SU-DHL-6 (cell line): Measurements from ENCODE around the gene SMTNL1.

ENCODE experiments used
- H2AFZ ChIP-seq: fragments of 200-600 bp; sonication (generic); 2 replicates; pipeline ENCODE4 v1.6.1; 2014; ENCODE audit warnings: low read depth, mild to moderate bottlenecking, moderate library complexity, mixed read lengths, antibody characterized with exemption, low read length; ENCODE audit not compliant: severe bottlenecking
- H3F3A ChIP-seq: fragments of 200-600 bp; shearing (Covaris generic); 2 replicates; pipeline ENCODE4 v1.6.0; 2016; ENCODE audit warnings: antibody characterized with exemption, mild to moderate bottlenecking; ENCODE audit not compliant: insufficient read depth
- H3K27ac ChIP-seq: fragments of 200-600 bp; sonication (generic); 2 replicates; pipeline ENCODE4 v1.5.1; 2016; ENCODE audit warnings: low read depth, mild to moderate bottlenecking, low read length, moderate library complexity, mixed read lengths
- H3K27me3 ChIP-seq: fragments of 200-600 bp; sonication (generic), shearing (Covaris generic); 2 replicates; pipeline ENCODE4 v1.6.0; 2014; ENCODE audit warnings: mild to moderate bottlenecking, low read length
- H3K36me3 ChIP-seq: fragments of 200-600 bp; sonication (generic); 2 replicates; pipeline ENCODE4 v1.6.1; 2014; ENCODE audit warnings: mild to moderate bottlenecking, low read length, mixed read lengths
- H3K4me2 ChIP-seq: fragments of 300-600, 200-600 bp; shearing (Covaris generic), sonication (generic); 2 replicates; pipeline ENCODE4 v1.6.0; 2014; ENCODE audit warnings: low read length, low read depth, mild to moderate bottlenecking; ENCODE audit not compliant: poor library complexity, severe bottlenecking
- H3K4me3 ChIP-seq: fragments of 200-600 bp; sonication (generic); 2 replicates; pipeline ENCODE4 v1.5.1; 2014; ENCODE audit warnings: antibody characterized with exemption, low read length, mild to moderate bottlenecking, mixed read lengths; ENCODE audit not compliant: insufficient read depth, poor library complexity, severe bottlenecking
- H3K79me2 ChIP-seq: fragments of 200-600 bp; sonication (generic); 2 replicates; pipeline ENCODE4 v1.6.1; 2014; ENCODE audit warnings: mild to moderate bottlenecking, low read length, moderate library complexity; ENCODE audit not compliant: insufficient read depth
- H3K9ac ChIP-seq: fragments of 200-600 bp; sonication (generic); 2 replicates; pipeline ENCODE4 v1.7.0; 2014; ENCODE audit warnings: mild to moderate bottlenecking, low read length
- H3K9me2 ChIP-seq: fragments of 200-600 bp; sonication (generic); replicated peaks from 2 replicates; pipeline ENCODE4 v1.6.1; 2014; ENCODE audit warnings: low read length; ENCODE audit not compliant: insufficient read depth
- H3K9me3 ChIP-seq: fragments of 200-600 bp; sonication (generic); 2 replicates; pipeline ENCODE4 v1.6.1; 2014; ENCODE audit warnings: low read length, mixed read lengths; ENCODE audit not compliant: insufficient read depth
- H4K20me1 ChIP-seq: fragments of 200-600 bp; sonication (generic); 2 replicates; pipeline ENCODE4 v1.6.1; 2014; ENCODE audit warnings: low read depth, mild to moderate bottlenecking, antibody characterized with exemption, low read length, moderate library complexity, mixed read lengths
- EZH2phosphoT487 ChIP-seq: fragments of 200-600 bp; sonication (generic), shearing (Covaris generic); conservative IDR thresholded peaks from 2 replicates; pipeline ENCODE4 v1.6.1; 2018; ENCODE audit warnings: mild to moderate bottlenecking, antibody characterized with exemption, low read length, moderate library complexity, mixed read lengths
- TF ChIP-seq, protein P1 (sequence below): fragments of 200-600 bp; sonication (generic); IDR thresholded peaks from one replicate; pipeline ENCODE4 v1.5.1; 2017; ENCODE audit warnings: antibody characterized with exemption, mild to moderate bottlenecking, low read length, moderate library complexity; ENCODE audit not compliant: insufficient read depth, poor library complexity, severe bottlenecking

Gene SMTNL1

GRCh38 chr11:57539342-57539741, 1.9 kb downstream of the SMTNL1 start:
- H3K27ac ChIP-seq, result no peak overlapping the region
- H3K4me2 ChIP-seq, result no peak overlapping the region
- H3K9me2 ChIP-seq, result no peaks in the 10 kb centered on the region
- H3K4me3 ChIP-seq, result no peak overlapping the region
- H3K9ac ChIP-seq, result no peak overlapping the region
- no peaks in the 10 kb centered on the region for H3K9me3 ChIP-seq
- no peaks in the 10 kb centered on the region for H3K79me2 ChIP-seq
- no peak for TF ChIP-seq EZH2phosphoT487
- TF ChIP-seq, protein P1, sequence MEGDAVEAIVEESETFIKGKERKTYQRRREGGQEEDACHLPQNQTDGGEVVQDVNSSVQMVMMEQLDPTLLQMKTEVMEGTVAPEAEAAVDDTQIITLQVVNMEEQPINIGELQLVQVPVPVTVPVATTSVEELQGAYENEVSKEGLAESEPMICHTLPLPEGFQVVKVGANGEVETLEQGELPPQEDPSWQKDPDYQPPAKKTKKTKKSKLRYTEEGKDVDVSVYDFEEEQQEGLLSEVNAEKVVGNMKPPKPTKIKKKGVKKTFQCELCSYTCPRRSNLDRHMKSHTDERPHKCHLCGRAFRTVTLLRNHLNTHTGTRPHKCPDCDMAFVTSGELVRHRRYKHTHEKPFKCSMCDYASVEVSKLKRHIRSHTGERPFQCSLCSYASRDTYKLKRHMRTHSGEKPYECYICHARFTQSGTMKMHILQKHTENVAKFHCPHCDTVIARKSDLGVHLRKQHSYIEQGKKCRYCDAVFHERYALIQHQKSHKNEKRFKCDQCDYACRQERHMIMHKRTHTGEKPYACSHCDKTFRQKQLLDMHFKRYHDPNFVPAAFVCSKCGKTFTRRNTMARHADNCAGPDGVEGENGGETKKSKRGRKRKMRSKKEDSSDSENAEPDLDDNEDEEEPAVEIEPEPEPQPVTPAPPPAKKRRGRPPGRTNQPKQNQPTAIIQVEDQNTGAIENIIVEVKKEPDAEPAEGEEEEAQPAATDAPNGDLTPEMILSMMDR, result no peak
- no peaks in the 10 kb centered on the region for H4K20me1 ChIP-seq
- no peak overlapping the region for H2AFZ ChIP-seq
- H3K27me3 ChIP-seq, result no peaks in the 10 kb centered on the region
- H3K36me3 ChIP-seq, result no peaks in the 10 kb centered on the region
- H3F3A ChIP-seq, result no peaks in the 10 kb centered on the region

DNA sequence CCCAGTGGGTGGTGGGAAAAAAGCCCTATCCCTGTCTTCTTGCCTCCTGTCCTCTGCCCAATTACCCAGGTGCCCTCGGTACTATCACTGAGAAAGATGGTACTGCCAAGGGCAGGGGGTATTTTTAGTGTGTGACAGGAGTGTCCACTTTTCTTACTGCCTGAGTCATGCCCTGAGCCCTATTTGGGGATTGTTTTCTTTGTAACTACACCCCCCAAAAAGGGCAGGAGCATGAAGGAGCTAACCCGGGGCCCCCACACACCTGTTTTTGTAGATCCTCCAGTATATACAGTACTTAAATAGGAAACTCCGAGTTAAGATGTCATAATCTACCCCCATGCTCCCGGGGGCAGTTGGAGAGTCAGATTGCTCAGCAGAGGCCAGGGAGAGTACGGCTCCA, 3.8 kb downstream of the SMTNL1 start:
- no peaks in the 10 kb centered on the region for H3K27me3 ChIP-seq
- TF ChIP-seq, protein P1, result no peak
- no peak for TF ChIP-seq EZH2phosphoT487
- H3K9me2 ChIP-seq, result no peaks in the 10 kb centered on the region
- no peak overlapping the region for H3K4me3 ChIP-seq
- no peaks in the 10 kb centered on the region for H3F3A ChIP-seq
- H3K27ac ChIP-seq, result no peak overlapping the region
- H3K79me2 ChIP-seq, result no peaks in the 10 kb centered on the region
- no peaks in the 10 kb centered on the region for H3K9me3 ChIP-seq
- H3K4me2 ChIP-seq, result no peak overlapping the region
- H3K36me3 ChIP-seq, result no peaks in the 10 kb centered on the region
- no peak overlapping the region for H3K9ac ChIP-seq
- H2AFZ ChIP-seq, result no peak overlapping the region
- no peaks in the 10 kb centered on the region for H4K20me1 ChIP-seq

DNA sequence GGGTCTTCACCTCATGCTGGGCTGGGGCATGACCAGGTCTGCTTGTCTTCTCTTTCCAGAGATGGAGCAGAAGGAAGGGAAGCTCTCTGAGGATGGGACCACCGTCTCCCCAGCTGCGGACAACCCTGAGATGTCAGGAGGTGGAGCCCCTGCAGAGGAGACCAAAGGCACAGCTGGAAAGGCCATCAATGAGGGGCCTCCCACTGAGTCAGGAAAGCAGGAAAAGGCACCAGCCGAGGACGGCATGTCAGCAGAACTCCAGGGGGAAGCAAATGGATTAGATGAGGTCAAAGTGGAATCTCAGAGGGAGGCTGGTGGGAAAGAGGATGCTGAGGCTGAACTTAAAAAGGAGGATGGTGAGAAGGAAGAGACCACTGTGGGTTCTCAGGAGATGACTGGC, 5.2 kb downstream of the SMTNL1 start:
- H3K4me2 ChIP-seq, result no peak overlapping the region
- TF ChIP-seq, protein P1, result no peak
- no peak for TF ChIP-seq EZH2phosphoT487
- H3K9ac ChIP-seq, result no peak overlapping the region
- no peaks in the 10 kb centered on the region for H3K9me2 ChIP-seq
- H3K79me2 ChIP-seq, result no peaks in the 10 kb centered on the region
- H3K27ac ChIP-seq, result no peak overlapping the region
- H3K9me3 ChIP-seq, result no peaks in the 10 kb centered on the region
- H3K27me3 ChIP-seq, result no peaks in the 10 kb centered on the region
- no peak overlapping the region for H2AFZ ChIP-seq
- no peaks in the 10 kb centered on the region for H3F3A ChIP-seq
- H4K20me1 ChIP-seq, result no peaks in the 10 kb centered on the region
- H3K36me3 ChIP-seq, result no peaks in the 10 kb centered on the region
- H3K4me3 ChIP-seq, result no peak overlapping the region

GRCh38 chr11:57543593-57543992, 6.2 kb downstream of the SMTNL1 start:
- H3K4me2 ChIP-seq, result no peak overlapping the region
- no peak for TF ChIP-seq EZH2phosphoT487
- TF ChIP-seq, protein P1, result no peak
- H3K27me3 ChIP-seq, result no peaks in the 10 kb centered on the region
- H3K9me2 ChIP-seq, result no peaks in the 10 kb centered on the region
- no peak overlapping the region for H3K27ac ChIP-seq
- no peaks in the 10 kb centered on the region for H3F3A ChIP-seq
- H2AFZ ChIP-seq, result no peak overlapping the region
- no peak overlapping the region for H3K9ac ChIP-seq
- no peaks in the 10 kb centered on the region for H3K9me3 ChIP-seq
- H3K4me3 ChIP-seq, result no peak overlapping the region
- H3K36me3 ChIP-seq, result no peaks in the 10 kb centered on the region
- H4K20me1 ChIP-seq, result no peaks in the 10 kb centered on the region
- no peaks in the 10 kb centered on the region for H3K79me2 ChIP-seq
